Coronary artery (tissue), 2 donors: ENCODE results near the gene SNAPC3.

Experiments used
- DNase-seq: peaks from one replicate; pipeline ENCODE4 v3.0.0-alpha.2; 2017; ENCODE audit warnings: low spot score
- H3K27ac ChIP-seq, 2 donors: fragments of 200-600 bp; sonication (generic); one replicate each; pipeline ENCODE4 v1.5.1; 2016 to 2019
- H3K4me3 ChIP-seq: fragments of 200-600 bp; sonication (generic); 2 replicates; pipeline ENCODE4 v1.5.1; 2016; ENCODE audit warnings: mild to moderate bottlenecking, moderate library complexity
- CTCF ChIP-seq: fragments of 200-600 bp; sonication (generic); IDR thresholded peaks from one replicate; pipeline ENCODE4 v1.5.1; 2019; ENCODE audit warnings: antibody characterized with exemption

SNAPC3 gene

GRCh38 chr9:15381491-15381890 lies 41.2 kb upstream of the SNAPC3 start:
- no peak for TF ChIP-seq CTCF
- H3K27ac ChIP-seq: no peak overlapping the region
- DNase-seq: no peak
- H3K4me3 ChIP-seq: no peak overlapping the region

- Histone ChIP-seq H3K4me3 (no peak overlapping the region), H3K27ac (no peak overlapping the region)
- no peak for TF ChIP-seq CTCF
- no peak for DNase-seq
Measured at GRCh38 chr9:15386465-15386864, 36.2 kb upstream of the SNAPC3 start.

GRCh38 chr9:15389173-15389572 lies 33.5 kb upstream of the SNAPC3 start:
- Histone ChIP-seq H3K4me3 (no peak overlapping the region), H3K27ac (no peak overlapping the region)
- DNase-seq: no peak
- TF ChIP-seq CTCF: no peak

GRCh38 chr9:15389631-15390030 lies 33.0 kb upstream of the SNAPC3 start:
- TF ChIP-seq CTCF: no peak
- no peak overlapping the region for H3K27ac ChIP-seq
- H3K4me3 ChIP-seq: no peak overlapping the region
- DNase-seq: no peak

- TF ChIP-seq CTCF: no peak
- no peak for DNase-seq
- H3K27ac ChIP-seq: no peak overlapping the region
- no peak overlapping the region for H3K4me3 ChIP-seq
Measured at GRCh38 chr9:15390201-15390600, 32.5 kb upstream of the SNAPC3 start.

- no peak for DNase-seq
- TF ChIP-seq CTCF: no peak
Measured at GRCh38 chr9:15392363-15392762, 30.3 kb upstream of the SNAPC3 start.

GRCh38 chr9:15400281-15400941 lies 22.3 kb upstream of the SNAPC3 start:
- H3K27ac ChIP-seq: no peak overlapping the region
- no peak for DNase-seq
- no peak for TF ChIP-seq CTCF
- H3K4me3 ChIP-seq: no peak overlapping the region

More at GRCh38 chr9:15392363-15392762, 30.3 kb upstream of the SNAPC3 start:
- H3K27ac ChIP-seq: no peak overlapping the region
- no peak overlapping the region for H3K4me3 ChIP-seq
